GM21423 (cell line): ENCODE measurements around the gene PLCD4.

Source experiments
- ATAC-seq: cut with Tn5 transposase; IDR thresholded peaks from one replicate; pipeline ENCODE4 v1.9.1; 2021; ENCODE audit warnings: mild to moderate bottlenecking, moderate library complexity; ENCODE audit not compliant: unreplicated experiment

The PLCD4 gene

GRCh38 chr2:218662377-218662776 lies 54.7 kb downstream of the PLCD4 start:
- no peak for ATAC-seq

- ATAC-seq = no peak
These were observed 55.1 kb downstream of the PLCD4 start for GRCh38 chr2:218662827-218663226.

- ATAC-seq = no peak
These were observed 56.2 kb downstream of the PLCD4 start for GRCh38 chr2:218663901-218664300.

GRCh38 chr2:218664653-218665052 lies 57.0 kb downstream of the PLCD4 start:
- no peak for ATAC-seq

- no peak for ATAC-seq
These were observed 63.5 kb downstream of the PLCD4 start for GRCh38 chr2:218671097-218671653.

GRCh38 chr2:218671654-218672566 lies 64.2 kb downstream of the PLCD4 start, which contains the start of the genes RNF25 and STK36:
RNF25 (minus strand) TSS chr2:218672002; CDS start chr2:218671970, 32 bp downstream.
STK36 (plus strand) TSS chr2:218672086; CDS start chr2:218672830, 744 bp downstream.
- ATAC-seq = peak; percentile 98

GRCh38 chr2:218679119-218679518 lies 71.4 kb downstream of the PLCD4 start:
- no peak for ATAC-seq

GRCh38 chr2:218680061-218680460 lies 72.4 kb downstream of the PLCD4 start:
- no peak for ATAC-seq
